LHCN-M2 (cell line): ENCODE data around the gene SH3PXD2A. TPM values are rescaled to one million over a fixed set of nuclear protein-coding genes. Genes with fewer than 3 reads are reported as not detected.
"Not testable (repeated sequence)": the region's sequence is repeated elsewhere in the genome, so short reads cannot be mapped to it uniquely, and the experiment has no call there.

ENCODE experiments used
- DNase-seq: peaks from one replicate; pipeline ENCODE4 v3.0.0-alpha.2; 2012; ENCODE audit warnings: low read depth
- total RNA-seq: library from RNA; depleted of rRNA; stranded (reverse); fragments of >200 nt; gene quantifications from 2 replicates; pipeline ENCODE4 v1.2.3, GENCODE V29; 2014

SH3PXD2A gene
- total RNA-seq, 1 experiment from 2014 or later = 18.4 TPM

- DNase-seq = no peak
Observed at GRCh38 chr10:103610083-103610472, 245.3 kb downstream of the SH3PXD2A start.

GRCh38 chr10:103609231-103610082 lies 245.9 kb downstream of the SH3PXD2A start:
- no peak for DNase-seq

GRCh38 chr10:103608056-103608455 lies 247.3 kb downstream of the SH3PXD2A start:
- not testable (repeated sequence) for DNase-seq

GRCh38 chr10:103607051-103607450 lies 248.3 kb downstream of the SH3PXD2A start:
- not testable (repeated sequence) for DNase-seq

GRCh38 chr10:103606097-103606438 lies 249.3 kb downstream of the SH3PXD2A start:
- DNase-seq = not testable (repeated sequence)

- DNase-seq = peak; percentile 57
Observed at GRCh38 chr10:103605359-103606096, 249.8 kb downstream of the SH3PXD2A start.

- no peak for DNase-seq
Observed at GRCh38 chr10:103603382-103603781, 252.0 kb downstream of the SH3PXD2A start.

- DNase-seq = no peak
Observed at GRCh38 chr10:103602852-103603155, 252.6 kb downstream of the SH3PXD2A start.

- DNase-seq = no peak
Observed at GRCh38 chr10:103602028-103602851, 253.1 kb downstream of the SH3PXD2A start.

GRCh38 chr10:103600956-103601569 lies 254.3 kb downstream of the SH3PXD2A start:
- DNase-seq = no peak

- DNase-seq = no peak
Observed at GRCh38 chr10:103600325-103600724, 255.1 kb downstream of the SH3PXD2A start.

GRCh38 chr10:103599907-103600306 lies 255.5 kb downstream of the SH3PXD2A start:
- DNase-seq = no peak

- no peak for DNase-seq
Observed at GRCh38 chr10:103599211-103599610, 256.2 kb downstream of the SH3PXD2A start.

- DNase-seq = peak; percentile 66
Observed at GRCh38 chr10:103598654-103599115, 256.7 kb downstream of the SH3PXD2A start.

GRCh38 chr10:103597003-103597402 lies 258.4 kb downstream of the SH3PXD2A start:
- DNase-seq = no peak

GRCh38 chr10:103595933-103596726 lies 259.2 kb downstream of the SH3PXD2A start:
- peak; percentile 14 for DNase-seq

- no peak for DNase-seq
Observed at GRCh38 chr10:103593022-103593570, 262.3 kb downstream of the SH3PXD2A start.

- peak; percentile 25 for DNase-seq
Observed at GRCh38 chr10:103592186-103593021, 263.0 kb downstream of the SH3PXD2A start.

GRCh38 chr10:103590744-103591291 lies 264.6 kb downstream of the SH3PXD2A start:
- no peak for DNase-seq
